AML-193 (cell line): Measurements from ENCODE around the gene MYH3.

Experiments used
- DNase-seq, 2 experiments: peaks; one replicate each; lab custom pipeline; 2025; lab: John Stamatoyannopoulos, UW

Gene MYH3

DNA sequence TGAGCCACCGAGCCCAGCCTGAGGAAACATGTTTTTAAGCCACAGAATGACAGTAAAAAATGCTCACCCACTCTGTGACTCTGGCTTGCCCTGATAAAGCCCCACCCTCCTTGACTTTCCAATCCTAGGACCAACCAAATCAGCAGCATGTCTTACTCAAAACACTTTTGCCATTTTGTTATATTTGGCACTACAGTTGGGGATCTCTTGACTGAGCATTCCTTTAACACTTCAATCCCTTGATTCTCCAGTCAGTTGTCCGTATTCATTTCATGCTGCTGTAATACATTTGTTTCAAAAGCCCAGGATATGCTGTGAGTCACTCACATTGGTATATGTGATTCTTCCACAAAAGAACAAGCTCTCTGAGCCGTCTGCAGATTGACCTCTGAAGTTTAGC is 8.2 kb downstream of the MYH3 start:
- DNase-seq = no peak

GRCh38 chr17:10648381-10648780 is 8.7 kb downstream of the MYH3 start:
- no peak for DNase-seq

DNA sequence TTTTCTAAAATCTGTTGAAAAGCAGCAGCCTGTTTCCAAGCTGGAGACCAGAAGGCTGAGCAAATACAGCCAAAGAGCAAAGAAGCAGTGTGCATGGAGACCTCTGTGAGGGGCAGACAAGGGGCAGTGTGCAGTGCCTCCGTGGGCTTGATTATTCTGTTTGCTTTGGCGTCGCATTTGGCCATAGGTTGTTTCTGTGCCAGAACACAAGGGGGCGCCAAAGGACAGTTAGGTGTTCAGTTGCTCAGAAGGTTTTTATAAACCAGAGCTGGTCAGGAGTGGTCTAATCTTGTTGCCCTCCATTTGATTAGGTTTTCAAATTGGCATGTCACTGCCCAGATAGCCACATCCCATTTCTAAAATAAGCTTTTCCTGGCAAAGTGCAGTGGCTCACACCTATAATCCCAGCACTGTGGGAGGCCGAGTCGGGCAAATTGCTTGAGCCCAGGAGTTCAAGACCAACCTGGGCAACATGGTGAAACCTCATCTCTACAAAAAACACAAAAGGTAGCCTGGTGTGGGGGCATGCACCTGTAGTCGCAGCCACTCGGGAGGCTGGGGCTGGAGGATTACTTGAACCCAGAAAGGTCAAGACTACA is 10.6 kb downstream of the MYH3 start:
- DNase-seq = peak in 1 of 2 experiments; percentile 3

- DNase-seq = no peak
Observed at GRCh38 chr17:10640475-10640874, 16.6 kb downstream of the MYH3 start.

DNA sequence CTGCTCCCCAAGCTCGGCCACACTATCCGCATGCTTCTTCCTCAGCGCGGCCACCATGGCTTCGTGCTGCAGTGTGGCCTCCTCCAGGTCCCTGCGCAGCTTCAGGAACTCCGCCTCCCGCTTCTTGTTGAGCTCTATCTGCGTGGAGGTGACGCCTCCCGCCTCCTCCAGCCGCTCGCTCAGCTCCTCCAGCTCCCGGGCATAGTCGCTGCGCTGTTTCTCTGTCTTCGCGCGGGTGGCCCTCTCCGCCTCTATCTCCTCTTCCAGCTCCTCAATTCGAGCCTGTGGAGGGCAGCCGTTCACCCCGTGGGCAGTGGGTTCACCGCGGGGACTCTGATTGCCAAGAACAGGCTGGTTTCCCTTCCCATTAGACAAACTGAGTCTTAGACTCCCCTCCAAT is 19.0 kb downstream of the MYH3 start:
- DNase-seq = no peak

DNA sequence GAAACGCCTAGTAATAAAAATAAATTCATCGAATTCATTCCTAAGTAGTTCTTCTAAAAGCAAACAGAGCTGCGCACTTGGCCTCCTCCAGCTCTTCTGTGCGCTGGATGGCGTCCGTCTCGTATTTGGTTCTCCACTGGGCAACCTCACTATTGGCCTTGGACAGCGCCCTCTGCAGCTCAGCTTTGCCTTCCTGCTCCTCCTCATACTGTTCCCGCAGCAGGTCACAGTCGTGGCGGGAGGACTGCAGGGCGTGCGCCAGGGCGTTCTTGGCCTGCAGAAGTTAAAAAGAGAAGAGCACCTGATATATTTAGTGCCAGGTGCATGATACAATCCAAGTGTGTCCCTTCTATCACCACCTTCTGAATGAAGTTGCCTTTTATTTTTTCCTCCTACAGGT is 21.8 kb downstream of the MYH3 start:
- no peak for DNase-seq

DNA sequence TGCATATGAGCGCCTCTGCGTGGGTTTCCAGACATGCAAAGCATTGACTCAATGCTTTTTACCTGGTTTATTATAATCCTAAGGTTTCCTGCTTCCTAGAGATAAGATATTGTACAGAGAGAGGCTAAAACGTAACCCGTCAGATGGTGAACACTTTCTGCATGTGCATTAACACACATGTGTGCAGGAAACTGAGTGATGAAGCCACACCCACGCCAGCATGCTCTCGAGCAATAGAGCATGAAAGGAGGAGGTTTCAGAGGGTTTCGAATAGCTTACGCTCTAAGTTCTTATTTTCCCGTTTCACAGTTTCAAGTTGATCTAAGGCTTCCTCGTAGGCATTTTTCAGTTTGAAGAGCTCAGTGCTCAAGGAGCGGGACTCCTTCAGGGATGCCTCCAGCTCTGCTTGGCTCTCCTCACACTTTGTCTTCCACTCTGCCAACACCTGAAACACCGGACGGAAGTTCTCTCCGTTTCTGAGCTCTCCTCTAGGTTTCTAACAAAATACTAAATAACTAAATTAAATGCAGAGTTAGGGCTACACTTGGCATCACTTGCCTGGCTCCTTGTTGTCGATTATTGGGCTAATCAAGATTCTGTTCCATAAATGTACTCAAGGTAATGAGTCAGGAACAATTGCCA is 23.2 kb downstream of the MYH3 start:
- DNase-seq = no peak

DNA sequence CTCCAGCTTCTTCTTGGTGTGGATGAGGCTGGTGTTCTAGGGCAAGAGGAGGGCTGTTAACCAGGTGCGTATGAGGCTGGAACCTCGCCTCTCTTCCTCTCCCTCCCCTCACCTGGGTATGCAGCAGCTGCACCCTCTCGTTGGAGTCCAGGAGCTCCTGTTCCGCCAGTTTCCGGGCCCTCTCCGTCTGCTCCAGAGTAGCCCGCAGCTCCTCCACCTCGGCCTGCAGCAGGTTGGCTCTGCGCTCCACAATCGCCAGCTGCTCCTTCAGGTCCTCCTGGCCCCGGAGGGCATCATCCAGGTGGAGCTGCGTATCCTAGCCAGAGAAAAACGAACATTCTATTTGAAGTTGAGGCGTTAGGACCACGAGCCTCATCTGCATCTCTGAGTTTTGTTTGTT is 25.4 kb downstream of the MYH3 start:
- no peak for DNase-seq

- no peak for DNase-seq
Observed at GRCh38 chr17:10631048-10631700, 25.9 kb downstream of the MYH3 start.

GRCh38 chr17:10629706-10630105 is 27.4 kb downstream of the MYH3 start:
- no peak for DNase-seq

GRCh38 chr17:10628756-10629155 is 28.4 kb downstream of the MYH3 start:
- DNase-seq = no peak

DNA sequence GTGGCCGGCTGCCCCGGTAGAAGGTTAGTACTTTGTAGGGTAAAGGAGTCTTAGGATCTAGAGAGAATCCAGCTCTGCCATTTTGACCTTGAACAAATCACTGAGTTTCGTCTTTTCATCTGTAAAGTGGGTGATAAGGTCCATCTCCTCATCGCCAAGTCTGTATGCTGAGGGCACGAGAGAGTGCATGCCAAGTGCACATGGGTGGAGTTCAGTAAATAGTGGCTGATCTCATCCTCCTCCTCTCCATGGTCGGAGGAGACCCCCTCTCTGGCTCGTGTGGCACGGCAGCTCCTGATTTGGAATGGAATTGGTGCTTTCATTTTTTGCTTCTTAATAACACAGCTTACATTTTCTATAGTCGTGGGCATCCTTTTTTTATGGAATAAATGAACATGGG is 30.7 kb downstream of the MYH3 start:
- no peak for DNase-seq

GRCh38 chr17:10624969-10625368 is 32.1 kb downstream of the MYH3 start:
- DNase-seq = no peak

- no peak for DNase-seq
Observed at GRCh38 chr17:10623737-10624338, 33.3 kb downstream of the MYH3 start.

GRCh38 chr17:10622617-10623485 is 34.3 kb downstream of the MYH3 start:
- peak in 1 of 2 experiments; percentile 7 for DNase-seq

GRCh38 chr17:10621397-10621796 is 35.7 kb downstream of the MYH3 start:
- DNase-seq = no peak

GRCh38 chr17:10620823-10621222 is 36.3 kb downstream of the MYH3 start:
- no peak for DNase-seq

- peak; percentile 7 to 22 for DNase-seq
Observed at GRCh38 chr17:10618202-10618635, 38.9 kb downstream of the MYH3 start.

DNA sequence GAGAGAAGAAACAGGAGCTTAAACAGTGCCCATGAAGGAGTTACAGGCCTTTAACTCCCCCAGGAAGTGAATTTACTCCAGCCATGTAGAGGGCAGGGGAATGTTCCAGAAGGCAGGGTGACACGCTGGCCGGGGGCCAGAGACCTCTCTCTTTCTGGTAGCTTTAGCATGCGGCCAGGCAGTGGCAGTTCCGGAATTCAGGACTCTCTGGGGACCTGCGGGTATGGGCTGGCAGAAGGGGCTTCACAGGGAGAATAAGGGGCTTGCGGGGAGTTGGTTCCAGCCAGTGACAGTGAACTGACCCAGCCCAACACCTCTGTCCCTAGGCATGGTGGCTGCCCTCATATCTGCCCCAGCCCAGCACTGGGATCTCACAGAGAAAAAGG is 40.0 kb downstream of the MYH3 start:
- DNase-seq = no peak

- DNase-seq = peak; percentile 29 to 33
Observed at GRCh38 chr17:10616502-10617119, 40.5 kb downstream of the MYH3 start.

DNA sequence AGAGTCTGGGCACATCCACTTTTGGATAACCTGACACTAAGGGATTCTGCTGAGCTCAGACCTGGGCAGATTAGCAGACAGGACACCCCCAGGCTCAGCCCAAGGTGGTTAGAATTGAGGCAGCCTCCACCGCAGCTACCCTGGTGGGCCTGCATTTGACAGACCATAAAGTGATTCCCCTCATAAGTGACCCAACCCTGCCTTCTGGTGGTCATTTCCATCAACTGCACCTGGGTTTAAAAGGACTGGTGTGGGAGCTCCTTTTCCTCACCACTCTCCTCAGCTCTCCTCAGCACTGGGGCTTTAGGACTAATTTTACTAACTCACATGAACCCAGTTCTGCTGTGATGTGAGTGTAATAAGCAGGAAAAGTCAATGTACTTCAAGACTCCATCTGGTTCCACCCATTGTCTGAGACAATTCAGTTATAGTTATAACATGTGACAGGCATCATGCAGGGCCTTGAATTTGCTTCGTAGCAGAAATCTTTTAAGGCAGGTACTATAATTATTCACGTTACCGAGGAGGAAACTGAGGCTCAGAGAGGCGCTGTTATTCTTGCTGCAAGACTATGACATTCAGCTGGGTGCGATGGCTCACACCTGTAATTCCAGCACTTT is 42.5 kb downstream of the MYH3 start:
- DNase-seq = no peak
